T-cell (primary cell): ENCODE data around the gene RASAL1. TPM values are rescaled to one million over a fixed set of nuclear protein-coding genes. Genes with fewer than 3 reads are reported as not detected.

Experiments used
- ATAC-seq, 4 experiments: fragments of 200-7000 bp in 3 of 4; fragments of 150-1000 bp in 1 of 4; cut with Tn5 transposase; replicated peaks in 1 of 4; 1 replicate in 3 of 4; 2 replicates in 1 of 4; pipeline ENCODE4 v1.10.0; 2021; ENCODE audit warnings: moderate library complexity in 3 of 4, mild to moderate bottlenecking in 2 of 4, moderate number of reproducible peaks in 1 of 4
- CTCF ChIA-PET, 2 donors: fragments of 300-600 bp; sonication (Branson Sonifier 250); formaldehyde crosslinking; loops; one replicate each; lab custom pipeline; 2022; ENCODE audit warnings: antibody characterized with exemption in 2 of 2; lab: Charles Lee
- POLR2A ChIA-PET, 2 donors: fragments of 300-600 bp; sonication (Branson Sonifier 250); formaldehyde crosslinking; loops; one replicate each; lab custom pipeline; 2022; ENCODE audit warnings: antibody characterized with exemption in 2 of 2; lab: Charles Lee
- DNase-seq, 35 experiments: peaks; one replicate each; pipeline versions ENCODE4 v3.0.0 to v3.0.0-alpha.2; 2013 to 2023
- H3K27ac ChIP-seq: one replicate; pipeline ENCODE4 v1.5.1; 2013; ENCODE audit warnings: low read length
- H3K27me3 ChIP-seq, 2 experiments: replicated peaks in 1 of 2; 1 replicate in 1 of 2; 2 replicates in 1 of 2; pipeline versions ENCODE4 v1.6.1 to v1.7.0; 2013; ENCODE audit warnings: low read length in 1 of 2, mixed read lengths in 1 of 2; ENCODE audit not compliant: control insufficient read depth in 2 of 2, insufficient read depth in 2 of 2; ENCODE audit errors: extremely low read depth in 1 of 2
- H3K36me3 ChIP-seq, 2 donors: 1 replicate in 1 of 2; 2 replicates in 1 of 2; pipeline versions ENCODE4 v1.6.1 to v1.7.0; 2013; ENCODE audit warnings: low read length in 1 of 2; ENCODE audit not compliant: control insufficient read depth in 2 of 2, insufficient read depth in 1 of 2; ENCODE audit errors: extremely low read depth in 1 of 2
- H3K4me1 ChIP-seq, 2 experiments: 1 replicate in 1 of 2; 2 replicates in 1 of 2; pipeline versions ENCODE4 v1.6.1 to v1.7.0; 2013; ENCODE audit warnings: low read length in 2 of 2, mixed read lengths in 1 of 2; ENCODE audit not compliant: insufficient read depth in 2 of 2, control insufficient read depth in 1 of 2; ENCODE audit errors: extremely low read depth in 1 of 2
- H3K4me3 ChIP-seq, 2 donors: 1 replicate in 1 of 2; 2 replicates in 1 of 2; pipeline versions ENCODE4 v1.5.1 to v1.7.0; 2013; ENCODE audit warnings: mild to moderate bottlenecking in 2 of 2, low read length in 1 of 2, moderate library complexity in 1 of 2; ENCODE audit not compliant: control insufficient read depth in 1 of 2; ENCODE audit errors: extremely low read depth in 1 of 2
- H3K9me3 ChIP-seq: 2 replicates; pipeline ENCODE4 v1.7.0; 2013
- H3K27ac Mint-ChIP-seq, 2 donors: one replicate each; pipeline ENCODE4 v1.8.0; 2020 to 2021; ENCODE audit warnings: mild to moderate bottlenecking in 2 of 2, mixed read lengths in 2 of 2
- H3K27me3 Mint-ChIP-seq, 2 donors: one replicate each; pipeline ENCODE4 v1.8.0; 2021 to 2022; ENCODE audit warnings: mixed read lengths in 2 of 2
- H3K36me3 Mint-ChIP-seq: one replicate; pipeline ENCODE4 v1.8.0; 2021; ENCODE audit warnings: mixed read lengths
- H3K4me1 Mint-ChIP-seq, 3 donors: one replicate each; pipeline ENCODE4 v1.8.0; 2020 to 2022; ENCODE audit warnings: mixed read lengths in 3 of 3, mild to moderate bottlenecking in 1 of 3
- H3K4me3 Mint-ChIP-seq, 3 donors: one replicate each; pipeline ENCODE4 v1.8.0; 2020 to 2022; ENCODE audit warnings: mild to moderate bottlenecking in 3 of 3, mixed read lengths in 3 of 3, moderate library complexity in 3 of 3
- H3K9me3 Mint-ChIP-seq, 3 donors: one replicate each; pipeline ENCODE4 v1.8.0; 2020 to 2022; ENCODE audit warnings: mixed read lengths in 3 of 3
- WGBS: methylation state at CpG from one replicate; pipeline ENCODE4 v1.1.5; 2013; ENCODE audit warnings: missing lambda C conversion rate; ENCODE audit not compliant: insufficient coverage; 5-methylcytosine and 5-hydroxymethylcytosine counted together
- total RNA-seq, 35 experiments: library from RNA in 6 of 35; stranded (reverse) in 6 of 35; fragments of 120-200 nt in 1 of 35; gene quantifications; one replicate each; pipeline versions ENCODE4 v1.2.1 to v1.2.4 and lab custom pipeline; 2013 to 2026

Gene RASAL1
- total RNA-seq, 5 donors from 2014 or later (not counting 1 experiment from before 2014, with no cell fraction given) = 0.43 to 2.9 (median 0.85) TPM

DNA sequence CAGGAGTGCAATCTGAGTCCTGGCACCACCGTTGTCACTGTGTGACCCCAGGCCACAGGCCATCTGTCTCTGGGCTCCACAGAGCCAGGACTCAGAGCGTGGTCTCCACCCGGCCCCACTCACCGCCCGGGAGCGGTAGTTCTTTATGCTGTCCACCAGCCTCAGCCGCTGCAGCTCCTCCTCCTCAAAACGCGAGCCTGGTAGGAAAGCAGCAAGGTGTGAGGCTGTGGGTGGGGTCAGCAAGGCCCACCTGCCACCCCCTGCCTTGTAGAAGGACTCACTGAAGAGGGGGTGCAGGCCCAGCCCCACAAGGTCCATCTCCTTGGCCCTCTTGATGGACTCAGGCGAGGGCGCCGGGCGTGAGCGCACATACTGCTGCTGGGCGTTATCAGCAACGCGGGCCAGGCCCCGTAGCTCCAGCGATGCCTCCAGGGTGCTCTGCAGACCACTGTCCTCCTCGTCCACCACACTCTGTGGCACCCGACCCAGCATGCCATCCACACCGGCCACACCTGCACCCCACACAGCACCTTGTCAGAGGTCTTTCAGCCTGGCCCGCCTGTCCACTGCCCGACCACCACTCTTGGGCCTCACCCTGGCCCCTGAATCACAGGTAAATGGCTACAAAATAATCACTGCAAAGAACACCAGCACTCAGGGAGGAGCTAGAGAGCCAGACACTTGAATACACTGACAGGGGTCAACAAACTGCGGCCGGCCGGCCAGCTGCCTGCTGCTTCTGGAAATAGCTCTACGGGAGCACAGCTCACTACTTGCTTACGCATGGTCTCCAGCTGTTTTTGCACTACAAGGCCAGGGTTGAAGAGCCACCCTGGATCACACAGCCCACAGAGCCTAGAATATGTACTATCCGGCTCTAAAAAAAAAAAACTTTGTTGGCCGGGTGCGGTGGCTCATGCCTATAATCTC is 30.2 kb upstream of the RASAL1 start:
- no peaks in the 10 kb centered on the region for H3K9me3 ChIP-seq
- POLR2A ChIA-PET = interaction anchor here in 1 of 2 donors (0.6 kb wide), 1 partner anchor 11 kb away, joined by 4 read pairs; no protein-coding TSS in a partner anchor
- H3K27ac Mint-ChIP-seq = no peak overlapping the region

DNA sequence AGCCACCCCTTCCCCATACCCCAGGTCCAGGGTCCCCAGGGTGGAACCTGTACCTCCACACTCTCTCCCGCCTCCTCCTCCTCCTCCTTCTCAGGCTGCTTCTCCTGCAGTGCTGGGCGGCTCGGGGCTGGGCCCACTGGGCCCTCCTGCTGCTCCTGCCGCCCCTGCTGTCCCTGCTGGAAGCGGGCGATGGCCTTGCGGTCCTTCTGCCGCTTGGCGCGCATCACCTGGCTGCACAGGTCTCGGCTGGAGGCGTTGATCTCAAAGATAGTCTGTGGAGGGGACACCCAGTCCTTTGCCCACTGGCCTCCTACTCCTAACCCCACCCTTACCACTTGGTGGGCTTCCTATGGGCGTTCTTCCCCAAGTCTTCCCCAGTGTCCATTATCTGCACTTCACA is 28.5 kb upstream of the RASAL1 start:
- no peak overlapping the region for H3K4me3 Mint-ChIP-seq
- CTCF ChIA-PET = no interaction called here
- Histone ChIP-seq H3K4me1 (no peaks in the 10 kb centered on the region), H3K36me3 (peaks cover 13 to 92% of the 10 kb centered on the region in 2 donors), H3K27ac (no peak overlapping the region), H3K27me3 (no peaks in the 10 kb centered on the region), H3K9me3 (no peaks in the 10 kb centered on the region), H3K4me3 (no peak overlapping the region)
- peaks cover 52% of the 10 kb centered on the region for H3K36me3 Mint-ChIP-seq
- no peak for DNase-seq
- H3K27ac Mint-ChIP-seq = no peak overlapping the region
- no peak for ATAC-seq
- H3K9me3 Mint-ChIP-seq = no peaks in the 10 kb centered on the region
- no peaks in the 10 kb centered on the region for H3K27me3 Mint-ChIP-seq
- WGBS = 100% methylated on average over 10 of the region's 13 CpGs
- H3K4me1 Mint-ChIP-seq = no peaks in the 10 kb centered on the region
- POLR2A ChIA-PET = no interaction called here

More for the DNA sequence above, 30.2 kb upstream of the RASAL1 start:
- Mint-ChIP-seq H3K36me3 (peaks cover 48% of the 10 kb centered on the region), H3K9me3 (no peaks in the 10 kb centered on the region), H3K4me1 (no peaks in the 10 kb centered on the region), H3K4me3 (no peak overlapping the region), H3K27me3 (no peaks in the 10 kb centered on the region)
- no peaks in the 10 kb centered on the region for H3K27me3 ChIP-seq
- CTCF ChIA-PET = interaction anchor here in 1 of 2 donors (1.4 kb wide), 1 partner anchor 8 kb away, joined by 6 read pairs; no protein-coding TSS in a partner anchor
- no peak overlapping the region for H3K4me3 ChIP-seq
- WGBS = 96% methylated on average over 29 of the region's 32 CpGs
- H3K36me3 ChIP-seq = peaks cover 21 to 93% of the 10 kb centered on the region in 2 donors
- H3K4me1 ChIP-seq = no peaks in the 10 kb centered on the region
- H3K27ac ChIP-seq = no peak overlapping the region
- DNase-seq (no peak), ATAC-seq (no peak)

DNA sequence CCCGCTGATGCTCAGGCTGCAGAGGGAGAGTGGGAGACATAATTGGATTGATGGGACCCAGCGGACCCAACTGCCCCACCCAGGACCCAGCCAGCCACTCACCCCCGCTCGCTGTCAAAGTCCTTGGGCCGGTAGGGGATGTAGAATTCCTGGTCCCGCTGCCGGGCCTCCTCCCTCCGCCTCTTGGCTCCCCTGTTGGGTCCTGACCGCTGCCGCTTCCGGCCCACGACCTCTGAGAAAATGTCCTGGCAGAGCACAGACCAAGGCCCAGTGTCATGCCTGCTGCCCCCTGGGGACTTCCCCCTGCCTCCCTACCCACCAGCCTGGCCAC is 27.4 kb upstream of the RASAL1 start:
- H3K9me3 ChIP-seq = no peaks in the 10 kb centered on the region
- H3K36me3 Mint-ChIP-seq = peaks cover 54% of the 10 kb centered on the region
- 98% methylated on average over 8 of the region's 12 CpGs for WGBS
- CTCF ChIA-PET = no interaction called here
- no peak overlapping the region for H3K27ac ChIP-seq
- POLR2A ChIA-PET = interaction anchor here in 1 of 2 donors (0.5 kb wide), 1 partner anchor 1558 kb away, joined by 3 read pairs; no protein-coding TSS in a partner anchor
- no peaks in the 10 kb centered on the region for H3K27me3 Mint-ChIP-seq
- ATAC-seq (no peak), DNase-seq (no peak)
- H3K27me3 ChIP-seq = no peaks in the 10 kb centered on the region
- H3K4me3 Mint-ChIP-seq = no peak overlapping the region
- no peaks in the 10 kb centered on the region for H3K4me1 ChIP-seq
- H3K9me3 Mint-ChIP-seq = no peaks in the 10 kb centered on the region
- no peaks in the 10 kb centered on the region for H3K4me1 Mint-ChIP-seq
- H3K27ac Mint-ChIP-seq = no peak overlapping the region
- no peak overlapping the region for H3K4me3 ChIP-seq
- peaks cover 13 to 92% of the 10 kb centered on the region in 2 donors for H3K36me3 ChIP-seq

DNA sequence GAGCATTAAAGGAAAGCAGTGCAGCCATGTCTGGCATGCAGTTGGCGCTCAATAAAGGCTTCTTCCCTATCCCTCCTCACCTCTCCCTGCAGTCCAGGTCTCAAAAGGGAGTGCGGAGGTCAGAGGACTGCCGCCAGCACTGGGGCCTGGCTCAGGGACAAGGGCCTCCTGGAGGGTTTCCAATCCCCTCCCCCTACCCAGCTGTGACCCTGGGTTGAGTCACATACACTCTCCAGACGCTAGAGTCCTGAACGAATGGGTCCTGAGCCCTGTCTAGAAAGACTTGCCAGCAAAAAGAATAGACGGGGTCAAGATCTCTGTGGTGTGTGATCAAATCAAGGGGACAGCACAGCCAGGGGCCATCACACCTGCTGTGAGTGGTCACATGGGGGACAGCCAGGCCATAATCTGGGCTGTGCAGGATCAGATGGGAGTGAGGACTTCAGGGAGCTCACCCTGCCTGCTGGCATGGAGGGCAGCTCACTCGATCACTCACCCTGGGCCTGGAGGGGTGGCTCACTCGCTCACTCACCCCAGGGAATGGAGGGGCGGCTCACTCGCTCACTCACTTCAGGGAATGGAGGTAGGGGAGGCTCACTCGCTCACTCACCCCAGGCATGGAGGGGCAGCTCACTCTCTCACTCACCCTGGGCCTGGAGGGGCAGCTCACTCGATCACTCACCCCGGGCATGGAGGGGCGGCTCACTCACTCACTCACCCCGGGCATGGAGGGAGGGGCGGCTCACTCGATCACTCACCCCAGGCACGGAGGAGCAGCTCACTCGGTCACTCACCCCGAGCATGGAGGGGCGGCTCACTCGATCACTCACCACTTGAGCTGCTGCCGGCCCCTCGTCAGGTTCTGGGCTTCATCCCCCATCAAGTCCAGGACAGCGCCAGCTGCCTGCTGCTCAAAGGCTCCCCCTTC is 26.8 kb upstream of the RASAL1 start:
- Mint-ChIP-seq H3K4me1 (no peaks in the 10 kb centered on the region), H3K27ac (no peak overlapping the region), H3K27me3 (no peaks in the 10 kb centered on the region), H3K36me3 (peaks cover 59% of the 10 kb centered on the region), H3K9me3 (no peaks in the 10 kb centered on the region), H3K4me3 (no peak overlapping the region)
- WGBS = 94% methylated on average over 20 of the region's 25 CpGs
- ChIA-PET POLR2A (interaction anchor here (0.6 to 0.7 kb wide), 3 partner anchors 26 to 106 kb away, joined by 4 to 11 read pairs (median 8); partner anchors contain the start of gene DTX1 (in 1 of the 2)), CTCF (interaction anchor here in 1 of 2 donors (1.0 kb wide), 1 partner anchor 10 kb away, joined by 3 read pairs; no protein-coding TSS in a partner anchor)
- no peak for DNase-seq
- Histone ChIP-seq H3K9me3 (no peaks in the 10 kb centered on the region), H3K36me3 (peaks cover 14 to 88% of the 10 kb centered on the region in 2 donors), H3K27ac (no peak overlapping the region), H3K27me3 (no peaks in the 10 kb centered on the region), H3K4me3 (no peak overlapping the region), H3K4me1 (no peaks in the 10 kb centered on the region)
- no peak for ATAC-seq

DNA sequence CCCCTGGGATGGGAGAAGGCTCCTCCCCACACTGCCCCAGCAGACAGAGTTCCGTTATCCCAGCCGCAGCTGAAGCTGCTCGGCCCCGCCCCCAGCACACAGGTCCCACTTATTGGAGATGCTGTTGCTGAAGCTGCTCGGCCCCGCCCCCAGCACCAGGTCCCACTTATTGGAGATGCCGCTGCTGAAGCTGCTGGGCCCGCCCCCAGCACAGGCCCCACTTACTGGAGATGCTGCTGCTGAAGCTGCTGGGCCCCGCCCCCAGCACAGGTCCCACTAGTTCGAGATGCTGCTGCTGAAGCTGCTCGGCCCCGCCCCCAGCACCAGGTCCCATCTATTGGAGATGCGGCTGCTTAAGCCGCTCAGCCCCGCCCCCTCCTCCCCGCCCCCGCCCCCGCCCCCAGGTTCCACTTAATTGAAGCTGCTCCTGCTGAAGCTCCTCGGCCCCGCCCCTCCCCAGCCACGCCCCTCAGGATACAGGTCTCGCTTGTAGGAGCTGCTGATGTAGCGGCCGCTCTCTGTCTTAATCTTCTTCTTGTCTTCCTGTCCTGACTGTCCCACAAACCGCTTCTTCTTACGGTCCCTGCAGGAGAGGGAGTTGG is 26.0 kb upstream of the RASAL1 start:
- CTCF ChIA-PET = interaction anchor here in 1 of 2 donors (1.0 kb wide), 1 partner anchor 11 kb away, joined by 3 read pairs; no protein-coding TSS in a partner anchor
- no peak overlapping the region for H3K27ac Mint-ChIP-seq

More for the DNA sequence above, 26.0 kb upstream of the RASAL1 start:
- POLR2A ChIA-PET = interaction anchor here (0.6 to 0.7 kb wide), 4 partner anchors 26 to 105 kb away, joined by 4 to 11 read pairs (median 6); partner anchors contain the start of gene DTX1 (in 1 of the 2)
- DNase-seq (no peak), ATAC-seq (no peak)
- Mint-ChIP-seq H3K36me3 (peaks cover 56% of the 10 kb centered on the region), H3K27me3 (no peaks in the 10 kb centered on the region), H3K4me3 (no peak overlapping the region), H3K4me1 (peaks cover 0 to 3% (median 2%) of the 10 kb centered on the region in 3 donors), H3K9me3 (no peaks in the 10 kb centered on the region)
- 93% methylated on average over 9 of the region's 26 CpGs for WGBS
- H3K4me1 ChIP-seq = no peaks in the 10 kb centered on the region
- H3K27ac ChIP-seq = no peak overlapping the region
- no peak overlapping the region for H3K4me3 ChIP-seq
- peaks cover 16 to 79% of the 10 kb centered on the region in 2 donors for H3K36me3 ChIP-seq
- H3K27me3 ChIP-seq = no peaks in the 10 kb centered on the region
- H3K9me3 ChIP-seq = no peaks in the 10 kb centered on the region
